HEK293T (cell line): ENCODE results near the gene RPAP3.
A peak's percentile ranks its signal among the peaks of the same experiment; 100 is the strongest.
"Not testable (repeated sequence)": the region's sequence is repeated elsewhere in the genome, so short reads cannot be mapped to it uniquely, and the experiment has no call there.

Experiments used
- CTCF ChIA-PET: fragments of 350-600 bp; formaldehyde crosslinking; extraction: SDS; loops from one replicate; lab custom pipeline; 2021; ENCODE audit warnings: antibody characterized with exemption, inconsistent platforms; lab: Yijun Ruan, JAX
- POLR2A ChIA-PET: fragments of 350-600 bp; formaldehyde crosslinking; extraction: SDS; loops from one replicate; lab custom pipeline; 2020; ENCODE audit warnings: antibody characterized with exemption, inconsistent platforms; lab: Yijun Ruan, JAX
- DNase-seq: peaks from one replicate; pipeline ENCODE4 v3.0.0; 2012; ENCODE audit warnings: mixed read lengths; ENCODE audit errors: extremely low spot score
- ARNT ChIP-seq: fragments of 450-650 bp; IDR thresholded peaks from 2 replicates; pipeline ENCODE4 v1.6.1; 2017; ENCODE audit warnings: mild to moderate bottlenecking
- BHLHE40 ChIP-seq: fragments of 450-650 bp; IDR thresholded peaks from 2 replicates; pipeline ENCODE4 v1.6.1; 2016; ENCODE audit warnings: mild to moderate bottlenecking, moderate library complexity, borderline replicate concordance
- CTBP1 ChIP-seq: fragments of 450-650 bp; IDR thresholded peaks from 2 replicates; pipeline ENCODE4 v1.6.1; 2016; ENCODE audit warnings: borderline replicate concordance
- ELF4 ChIP-seq: fragments of 450-650 bp; IDR thresholded peaks from 2 replicates; pipeline ENCODE4 v1.6.1; 2017; ENCODE audit warnings: antibody characterized with exemption
- FOXA1 ChIP-seq: fragments of 450-650 bp; IDR thresholded peaks from 2 replicates; pipeline ENCODE4 v1.6.1; 2016; ENCODE audit warnings: mild to moderate bottlenecking
- FOXK2 ChIP-seq: fragments of 450-650 bp; IDR thresholded peaks from 2 replicates; pipeline ENCODE4 v1.6.1; 2016; ENCODE audit warnings: mild to moderate bottlenecking
- FOXM1 ChIP-seq: fragments of 450-650 bp; IDR thresholded peaks from 2 replicates; pipeline ENCODE4 v1.6.1; 2017; ENCODE audit warnings: mild to moderate bottlenecking, borderline replicate concordance
- HDGF ChIP-seq: fragments of 450-650 bp; IDR thresholded peaks from 2 replicates; pipeline ENCODE4 v1.6.1; 2017; ENCODE audit warnings: antibody characterized with exemption, borderline replicate concordance
- L3MBTL2 ChIP-seq: fragments of 450-650 bp; conservative IDR thresholded peaks from 2 replicates; pipeline ENCODE4 v1.6.1; 2016; ENCODE audit warnings: mild to moderate bottlenecking
- LEF1 ChIP-seq: fragments of 450-650 bp; IDR thresholded peaks from 2 replicates; pipeline ENCODE4 v1.6.1; 2017; ENCODE audit warnings: mild to moderate bottlenecking, borderline replicate concordance
- NFRKB ChIP-seq: fragments of 450-650 bp; IDR thresholded peaks from 2 replicates; pipeline ENCODE4 v1.6.1; 2016; ENCODE audit warnings: mild to moderate bottlenecking, moderate library complexity
- SP1 ChIP-seq: fragments of 450-650 bp; IDR thresholded peaks from 2 replicates; pipeline ENCODE4 v1.6.1; 2017
- SUZ12 ChIP-seq: fragments of 450-650 bp; IDR thresholded peaks from 2 replicates; pipeline ENCODE4 v1.6.1; 2016; ENCODE audit warnings: mild to moderate bottlenecking
- TARDBP ChIP-seq: fragments of 450-650 bp; IDR thresholded peaks from 2 replicates; pipeline ENCODE4 v1.6.1; 2016
- ZNF384 ChIP-seq: fragments of 450-650 bp; IDR thresholded peaks from 2 replicates; pipeline ENCODE4 v1.6.1; 2016
- TF ChIP-seq, protein P1 (sequence below): fragments of 450-650 bp; IDR thresholded peaks from 2 replicates; pipeline ENCODE4 v1.6.1; 2016

Gene RPAP3

DNA sequence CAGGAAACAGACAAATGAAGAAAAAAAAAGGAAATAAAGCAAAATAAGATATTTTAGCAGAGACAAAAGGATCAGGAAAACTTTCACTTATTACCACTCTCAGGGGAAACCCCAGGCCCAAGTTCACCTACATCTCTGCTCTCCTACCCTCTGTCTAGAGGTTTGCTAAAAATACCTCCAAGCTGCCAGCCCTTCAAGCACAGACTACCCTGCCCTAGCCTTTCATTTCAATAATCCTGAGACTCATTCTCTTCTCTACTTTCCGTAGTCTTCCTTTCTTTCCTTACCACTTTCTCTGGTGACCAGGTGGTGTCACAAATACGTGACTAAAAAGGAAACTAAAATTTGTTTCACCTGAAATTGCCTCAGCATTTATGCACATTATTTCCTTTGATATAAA is 33.8 kb downstream of the RPAP3 start:
- TF ChIP-seq FOXA1, result no peak
- TF ChIP-seq, protein P1, sequence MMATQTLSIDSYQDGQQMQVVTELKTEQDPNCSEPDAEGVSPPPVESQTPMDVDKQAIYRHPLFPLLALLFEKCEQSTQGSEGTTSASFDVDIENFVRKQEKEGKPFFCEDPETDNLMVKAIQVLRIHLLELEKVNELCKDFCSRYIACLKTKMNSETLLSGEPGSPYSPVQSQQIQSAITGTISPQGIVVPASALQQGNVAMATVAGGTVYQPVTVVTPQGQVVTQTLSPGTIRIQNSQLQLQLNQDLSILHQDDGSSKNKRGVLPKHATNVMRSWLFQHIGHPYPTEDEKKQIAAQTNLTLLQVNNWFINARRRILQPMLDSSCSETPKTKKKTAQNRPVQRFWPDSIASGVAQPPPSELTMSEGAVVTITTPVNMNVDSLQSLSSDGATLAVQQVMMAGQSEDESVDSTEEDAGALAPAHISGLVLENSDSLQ, result no peak
- no peak for TF ChIP-seq TARDBP
- TF ChIP-seq ARNT, result no peak
- no peak for TF ChIP-seq BHLHE40
- TF ChIP-seq LEF1, result no peak
- TF ChIP-seq ZNF384, result no peak
- TF ChIP-seq FOXK2, result no peak
- TF ChIP-seq ELF4, result no peak
- no peak for TF ChIP-seq CTBP1
- no peak for TF ChIP-seq FOXM1
- no peak for TF ChIP-seq NFRKB
- TF ChIP-seq L3MBTL2, result no peak
- no peak for TF ChIP-seq HDGF
- TF ChIP-seq SUZ12, result no peak
- TF ChIP-seq SP1, result no peak
- CTCF ChIA-PET, result no interaction called here
- POLR2A ChIA-PET, result no interaction called here
- DNase-seq, result no peak

DNA sequence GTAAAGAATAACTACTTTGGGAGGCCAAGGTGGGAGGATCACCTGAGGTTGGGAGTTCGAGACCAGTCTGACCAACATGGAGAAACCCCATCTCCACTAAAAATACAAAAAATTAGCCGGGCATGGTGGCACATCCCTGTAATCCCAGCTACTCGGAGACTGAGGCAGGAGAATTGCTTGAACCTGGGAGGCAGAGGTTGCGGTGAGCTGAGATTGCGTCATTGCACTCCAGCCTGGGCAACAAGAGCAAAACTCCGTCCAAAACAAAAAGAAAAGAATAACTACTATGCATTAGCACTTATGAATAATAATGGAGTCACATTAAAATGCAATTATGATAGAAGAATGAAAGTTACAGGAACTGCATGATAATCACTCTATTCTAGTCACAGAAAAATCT is 37.9 kb downstream of the RPAP3 start:
- DNase-seq, POLR2A ChIA-PET, CTCF ChIA-PET: not testable (repeated sequence)

DNA sequence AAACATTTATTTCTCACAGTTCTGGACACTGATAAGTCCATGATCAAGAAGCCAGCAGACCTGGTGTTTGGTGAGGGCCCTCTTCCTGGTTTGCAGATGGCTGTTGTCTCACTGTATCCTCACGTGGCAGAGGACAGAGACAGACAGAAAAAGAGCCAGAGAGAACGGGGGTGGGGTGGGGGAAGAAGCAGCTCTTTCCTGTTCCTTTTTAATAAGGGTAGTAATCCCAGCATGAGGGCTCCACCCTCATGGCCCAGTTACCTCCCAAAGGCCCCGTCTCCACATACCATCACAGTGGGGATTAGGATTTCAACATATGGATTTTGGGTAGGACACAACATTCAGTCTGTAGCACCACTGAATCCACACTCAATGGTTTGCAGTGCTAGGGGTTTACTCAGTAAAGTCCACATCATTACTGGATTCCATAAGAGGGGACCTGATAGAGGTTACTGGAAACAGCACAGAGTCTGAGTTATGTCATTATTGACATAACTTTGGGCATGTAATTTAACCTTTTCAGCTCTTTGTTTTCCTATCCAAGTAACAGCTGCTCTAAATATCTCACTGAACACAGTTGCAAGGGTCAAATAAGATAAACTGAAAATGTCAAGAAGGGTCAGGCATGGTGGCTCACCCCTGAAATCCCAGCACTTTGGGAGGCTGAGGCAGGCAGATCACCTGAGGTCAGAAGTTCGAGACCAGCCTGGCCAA is 53.2 kb downstream of the RPAP3 start:
- TF ChIP-seq FOXA1 (no peak), ZNF384 (no peak), HDGF (no peak), FOXM1 (no peak), SP1 (no peak), FOXK2 (no peak), L3MBTL2 (no peak), BHLHE40 (no peak), TARDBP (no peak), ARNT (no peak), CTBP1 (no peak), ELF4 (no peak), LEF1 (no peak), SUZ12 (no peak), NFRKB (no peak)
- TF ChIP-seq, protein P1, result no peak
- ChIA-PET POLR2A (no interaction called here), CTCF (interaction anchor here (0.8 kb wide), 1 partner anchor 34 kb away, joined by 3 read pairs; no protein-coding TSS in a partner anchor)
- no peak for DNase-seq

DNA sequence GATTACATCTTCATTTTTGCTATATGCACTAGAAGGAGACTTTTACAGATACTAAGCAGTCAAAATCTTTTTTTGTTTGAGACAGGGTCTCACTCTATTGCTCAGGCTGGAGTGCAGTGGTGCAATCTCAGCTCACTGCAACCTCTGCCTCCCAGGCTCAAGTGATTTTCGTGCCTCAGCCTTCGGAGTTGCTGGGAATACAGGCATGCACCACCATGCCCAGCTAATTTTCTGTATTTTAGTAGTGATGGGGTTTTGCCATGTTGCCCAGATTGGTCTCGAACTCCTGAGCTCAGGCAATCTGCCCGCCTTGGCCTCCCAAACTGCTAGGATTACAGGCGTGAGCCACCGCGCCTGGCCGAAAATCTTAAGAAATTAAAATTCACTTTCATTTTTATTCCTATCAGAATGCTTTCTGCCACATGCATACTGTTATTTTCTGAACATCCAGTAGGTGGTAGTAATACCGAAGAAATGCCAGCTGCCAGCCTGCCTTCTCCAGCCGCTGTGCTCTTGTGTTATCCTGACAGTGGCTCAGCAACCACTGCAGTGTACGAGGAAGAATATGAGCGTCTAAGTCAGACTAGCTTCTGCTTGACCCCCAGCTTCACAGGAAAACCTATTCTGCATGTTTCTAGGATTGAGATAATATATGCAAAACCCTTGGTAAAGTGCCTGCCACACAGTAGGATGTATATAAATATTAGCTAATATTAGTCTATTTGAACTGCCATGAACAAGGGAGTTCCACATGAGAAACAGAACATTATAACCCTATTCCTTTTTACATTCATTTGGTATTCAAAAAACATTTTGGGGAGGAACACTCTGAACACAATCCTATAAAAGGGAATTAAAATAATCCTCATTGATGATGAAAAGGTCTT is 54.2 kb downstream of the RPAP3 start:
- DNase-seq, result peak; percentile 60
- ChIA-PET POLR2A (no interaction called here), CTCF (interaction anchor here (0.7 to 0.8 kb wide), 2 partner anchors 35 to 1395 kb away, joined by 3 read pairs; no protein-coding TSS in a partner anchor)
- TF ChIP-seq, protein P1, result no peak
- no peak for TF ChIP-seq BHLHE40
- no peak for TF ChIP-seq ZNF384
- no peak for TF ChIP-seq SUZ12
- no peak for TF ChIP-seq FOXA1
- TF ChIP-seq FOXM1, result no peak
- no peak for TF ChIP-seq ELF4
- TF ChIP-seq FOXK2, result no peak
- TF ChIP-seq SP1, result no peak
- TF ChIP-seq LEF1, result no peak
- TF ChIP-seq CTBP1, result no peak
- TF ChIP-seq HDGF, result no peak
- TF ChIP-seq ARNT, result no peak
- TF ChIP-seq NFRKB, result no peak
- TF ChIP-seq TARDBP, result no peak
- TF ChIP-seq L3MBTL2, result no peak

DNA sequence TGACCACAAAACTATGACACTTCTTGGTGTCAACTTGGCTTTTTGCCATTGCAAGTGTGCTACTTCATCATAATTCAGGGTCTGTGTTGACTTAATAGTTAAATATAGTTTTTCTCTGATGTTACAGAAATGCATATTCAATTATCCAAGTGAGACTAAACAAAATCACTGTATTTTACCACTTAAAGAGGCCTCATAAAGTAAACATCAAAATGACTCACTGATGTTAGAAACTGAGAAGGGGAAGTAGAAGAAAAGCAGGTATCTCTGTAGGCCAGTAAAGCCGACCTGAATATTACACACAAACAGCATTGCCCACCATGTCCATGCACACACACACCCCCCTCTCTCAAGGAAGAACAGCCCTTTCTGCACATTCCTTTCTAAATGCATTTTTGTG is 55.4 kb downstream of the RPAP3 start:
- DNase-seq, result no peak
- no peak for TF ChIP-seq BHLHE40
- no peak for TF ChIP-seq NFRKB
- CTCF ChIA-PET, result no interaction called here
- POLR2A ChIA-PET, result no interaction called here

DNA sequence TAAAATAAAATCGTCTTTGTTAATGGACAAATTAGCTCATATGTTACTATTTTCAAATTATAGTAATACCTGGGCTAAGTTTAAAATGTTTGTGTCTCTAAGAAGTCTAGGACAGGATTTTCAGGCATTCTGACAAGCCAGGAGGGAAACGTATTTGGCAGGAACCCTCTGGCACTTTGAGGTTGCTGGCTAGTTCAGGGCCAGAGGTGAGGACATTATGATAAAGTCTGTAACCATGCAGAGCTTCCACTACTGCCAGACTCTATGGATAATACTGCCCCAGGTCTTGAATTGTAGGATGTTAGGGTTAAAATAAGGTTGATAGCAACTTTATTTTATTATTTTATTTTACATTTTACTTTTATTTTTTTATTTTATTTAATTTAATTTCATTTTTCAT is 56.4 kb downstream of the RPAP3 start:
- ChIA-PET CTCF (no interaction called here), POLR2A (no interaction called here)
- no peak for TF ChIP-seq FOXM1
- TF ChIP-seq FOXK2, result no peak
- TF ChIP-seq LEF1, result no peak
- TF ChIP-seq ZNF384, result no peak
- TF ChIP-seq BHLHE40, result no peak
- TF ChIP-seq SP1, result no peak
- TF ChIP-seq NFRKB, result no peak
- TF ChIP-seq SUZ12, result no peak
- no peak for TF ChIP-seq ARNT
- no peak for TF ChIP-seq ELF4
- TF ChIP-seq CTBP1, result no peak
- TF ChIP-seq L3MBTL2, result no peak
- TF ChIP-seq, protein P1, result no peak
- TF ChIP-seq FOXA1, result no peak
- no peak for TF ChIP-seq HDGF
- no peak for TF ChIP-seq TARDBP
- DNase-seq, result no peak
